Measurements from ENCODE around the gene USP17L29.
"Not testable (repeated sequence)": the region's sequence is repeated elsewhere in the genome, so short reads cannot be mapped to it uniquely, and the experiment has no call there.

USP17L29 gene

GRCh38 chr4:9353338-9353737 is at the start of gene USP17L29:
USP17L29 (plus strand) TSS chr4:9353638; CDS start chr4:9353638, 0 bp downstream.
- DNase-seq (ENCODE audit: low read depth in 2 of 2), result not testable (repeated sequence)

GRCh38 chr4:9324191-9324590 is 29.2 kb upstream of the USP17L29 start:
- not testable (repeated sequence) for DNase-seq (ENCODE audit: low read depth in 2 of 2)

GRCh38 chr4:9324865-9325264 is 28.6 kb upstream of the USP17L29 start, which contains the start of gene USP17L24:
USP17L24 (plus strand) TSS chr4:9325165; CDS start chr4:9325165, 0 bp downstream.
- not testable (repeated sequence) for DNase-seq (ENCODE audit: low read depth in 2 of 2)

- not testable (repeated sequence) for DNase-seq (ENCODE audit: low read depth in 2 of 2)
Measured at GRCh38 chr4:9329611-9330010, 23.8 kb upstream of the USP17L29 start, which contains the start of gene USP17L25. USP17L25 (plus strand) TSS chr4:9329911; CDS start chr4:9329911, 0 bp downstream.

- not testable (repeated sequence) for DNase-seq (ENCODE audit: low read depth in 2 of 2)
Measured at GRCh38 chr4:9334358-9334757, 19.1 kb upstream of the USP17L29 start, which contains the start of gene USP17L26. USP17L26 (plus strand) TSS chr4:9334658; CDS start chr4:9334658, 0 bp downstream.

- not testable (repeated sequence) for DNase-seq (ENCODE audit: low read depth in 2 of 2)
Measured at GRCh38 chr4:9339103-9339502, 14.3 kb upstream of the USP17L29 start, which contains the start of gene USP17L5. USP17L5 (plus strand) TSS chr4:9339403; CDS start chr4:9339403, 0 bp downstream.

GRCh38 chr4:9343848-9344247 is 9.6 kb upstream of the USP17L29 start, which contains the start of gene USP17L27:
USP17L27 (plus strand) TSS chr4:9344148; CDS start chr4:9344148, 0 bp downstream.
- DNase-seq (ENCODE audit: low read depth in 2 of 2), result not testable (repeated sequence)

- not testable (repeated sequence) for DNase-seq (ENCODE audit: low read depth in 2 of 2)
Measured at GRCh38 chr4:9348593-9348992, 4.8 kb upstream of the USP17L29 start, which contains the start of gene USP17L28. USP17L28 (plus strand) TSS chr4:9348893; CDS start chr4:9348893, 0 bp downstream.

GRCh38 chr4:9350866-9351265 is 2.6 kb upstream of the USP17L29 start:
- DNase-seq (ENCODE audit: low read depth in 2 of 2), result not testable (repeated sequence)

GRCh38 chr4:9362829-9363228 is 9.4 kb downstream of the USP17L29 start, which contains the start of gene USP17L30:
USP17L30 (plus strand) TSS chr4:9363129; CDS start chr4:9363129, 0 bp downstream.
- not testable (repeated sequence) for DNase-seq (ENCODE audit: low read depth in 2 of 2)

GRCh38 chr4:9379881-9380280 is 26.4 kb downstream of the USP17L29 start:
- not testable (repeated sequence) for DNase-seq (ENCODE audit: low read depth in 2 of 2)

- DNase-seq (ENCODE audit: low read depth in 2 of 2), result peak; percentile 22 to 46
Measured at GRCh38 chr4:9381012-9381534, 27.6 kb downstream of the USP17L29 start.

GRCh38 chr4:9384126-9384525 is 30.7 kb downstream of the USP17L29 start:
- no peak for DNase-seq (ENCODE audit: low read depth in 2 of 2)

- not testable (repeated sequence) for DNase-seq (ENCODE audit: low read depth in 2 of 2)
Measured at GRCh38 chr4:9389001-9389400, 35.6 kb downstream of the USP17L29 start.
